ENCODE measurements around the gene SKA3.
"Not testable (repeated sequence)": the region's sequence is repeated elsewhere in the genome, so short reads cannot be mapped to it uniquely, and the experiment has no call there.

SKA3 gene

DNA sequence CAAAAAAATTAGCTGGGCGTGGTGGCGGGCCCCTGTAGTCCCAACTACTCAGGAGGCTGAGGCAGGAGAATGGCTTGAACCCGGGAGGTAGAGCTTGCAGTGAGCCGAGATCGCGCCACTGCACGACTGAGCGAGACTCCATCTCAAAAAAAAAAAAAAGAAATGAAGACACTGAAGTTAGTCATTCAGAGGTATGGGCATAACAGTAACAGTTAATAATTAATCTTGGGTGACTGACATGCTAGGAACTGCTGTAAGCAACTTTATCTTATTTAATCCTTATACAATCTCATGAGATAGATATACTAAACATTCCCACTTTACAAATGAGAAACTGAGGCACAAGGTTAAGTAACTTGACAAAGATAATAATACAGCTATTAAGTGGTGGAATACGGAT lies 4.9 kb downstream of the SKA3 start:
- DNase-seq, result no peak

DNA sequence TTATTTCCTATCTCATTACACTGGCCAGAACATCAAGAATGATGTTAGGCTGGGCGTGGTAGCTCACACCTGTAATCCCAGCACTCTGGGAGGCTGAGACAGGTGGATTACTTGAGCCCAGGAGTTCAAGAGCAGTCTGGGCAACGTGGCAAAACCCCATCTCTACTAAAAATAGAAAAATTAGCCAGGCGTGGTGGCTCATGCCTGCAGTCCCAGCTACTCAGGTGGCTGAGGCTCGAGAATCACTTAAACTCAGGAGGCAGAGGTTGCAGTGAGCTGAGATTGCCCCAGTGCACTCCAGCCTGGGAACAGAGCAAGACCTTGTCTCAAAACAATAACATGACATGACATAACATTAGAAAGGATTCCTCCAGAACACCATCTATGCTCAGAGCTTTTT lies 10.7 kb downstream of the SKA3 start:
- not testable (repeated sequence) for DNase-seq

DNA sequence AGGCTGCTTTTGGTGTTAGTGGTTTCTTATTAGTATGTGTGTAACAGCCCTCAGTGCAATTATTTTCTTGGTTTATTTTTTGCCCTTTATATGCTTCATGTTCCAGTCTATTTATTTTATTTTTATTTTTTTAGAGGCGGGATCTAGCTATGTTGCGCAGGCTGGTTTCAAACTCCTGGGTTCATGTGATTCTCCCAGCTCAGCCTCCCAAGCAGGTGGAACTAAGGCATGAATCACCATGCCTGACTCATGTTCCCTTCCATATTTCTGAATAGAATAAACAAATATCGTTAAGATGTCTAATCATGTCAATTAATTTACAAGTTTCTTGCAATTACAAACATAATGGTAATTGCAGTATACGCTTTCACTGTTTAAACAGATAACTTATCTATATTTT lies 11.7 kb downstream of the SKA3 start:
- no peak for DNase-seq

DNA sequence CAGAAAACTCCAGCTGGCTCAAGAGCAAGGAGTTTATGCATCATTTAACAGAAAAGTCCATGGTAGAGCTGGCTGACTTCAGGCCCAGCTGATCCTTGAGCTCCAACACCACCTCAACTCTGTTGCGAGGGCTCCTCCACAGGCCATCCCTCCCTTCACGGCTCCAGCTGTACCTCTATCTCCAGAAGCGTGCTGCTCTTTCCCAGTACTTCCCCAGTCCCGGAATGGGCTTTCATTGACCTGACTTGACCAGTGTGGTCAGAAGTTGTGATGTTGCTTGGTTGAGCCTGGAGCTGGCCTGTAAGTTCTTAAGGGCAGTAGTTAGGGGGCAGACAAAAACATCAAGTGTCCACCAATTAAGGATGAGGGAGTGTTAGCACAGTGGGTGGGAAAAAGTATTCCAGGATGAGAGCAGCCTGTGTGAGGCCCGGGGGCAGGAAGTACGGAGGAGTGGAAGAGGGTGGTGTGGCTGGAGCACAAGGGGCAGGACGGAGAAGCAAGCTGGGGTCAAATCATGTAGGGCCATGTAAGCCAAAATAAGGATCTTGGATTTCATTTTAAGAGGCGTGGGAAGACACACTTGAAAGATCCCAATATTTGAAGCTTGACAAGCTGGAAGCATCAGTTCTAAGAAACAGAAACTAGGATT lies 24.0 kb downstream of the SKA3 start:
- no peak for DNase-seq

DNA sequence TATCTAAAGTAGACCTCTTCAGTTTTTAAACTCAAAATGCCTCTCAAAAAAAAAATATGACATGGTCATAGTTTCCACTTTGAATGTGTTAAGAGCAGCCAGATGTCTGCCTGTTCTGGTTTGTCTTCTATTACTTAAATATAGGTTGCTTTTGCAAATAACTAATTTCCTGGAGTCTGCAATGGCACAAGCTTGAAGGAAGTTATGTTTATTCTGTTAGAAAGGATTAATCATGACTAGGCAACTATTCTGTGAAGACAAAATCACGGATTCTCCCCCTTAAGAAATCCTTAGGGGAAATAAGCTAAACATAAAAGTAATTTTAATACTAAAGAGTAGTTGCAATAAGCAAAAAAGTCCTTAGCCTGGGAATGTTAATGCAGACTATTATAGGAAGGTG lies 26.3 kb downstream of the SKA3 start:
- DNase-seq, result no peak

DNA sequence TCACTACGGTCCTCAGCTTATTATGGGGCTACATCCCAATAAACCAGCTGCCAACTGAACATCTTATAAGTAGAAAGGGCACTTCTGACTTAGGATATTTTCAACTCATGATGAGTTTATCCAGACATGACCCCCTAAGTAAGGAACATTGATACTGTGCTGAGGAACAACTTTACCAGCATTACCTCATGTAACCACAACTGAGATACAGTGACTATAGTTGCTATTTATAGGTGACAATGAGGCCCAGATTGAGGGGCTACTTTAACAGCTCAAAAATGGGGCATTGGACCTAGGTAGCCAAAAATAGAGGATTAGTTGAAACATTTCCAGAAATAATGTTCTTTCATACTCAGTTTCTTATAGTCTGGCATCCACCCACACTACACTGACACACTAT lies 26.8 kb downstream of the SKA3 start:
- no peak for DNase-seq

DNA sequence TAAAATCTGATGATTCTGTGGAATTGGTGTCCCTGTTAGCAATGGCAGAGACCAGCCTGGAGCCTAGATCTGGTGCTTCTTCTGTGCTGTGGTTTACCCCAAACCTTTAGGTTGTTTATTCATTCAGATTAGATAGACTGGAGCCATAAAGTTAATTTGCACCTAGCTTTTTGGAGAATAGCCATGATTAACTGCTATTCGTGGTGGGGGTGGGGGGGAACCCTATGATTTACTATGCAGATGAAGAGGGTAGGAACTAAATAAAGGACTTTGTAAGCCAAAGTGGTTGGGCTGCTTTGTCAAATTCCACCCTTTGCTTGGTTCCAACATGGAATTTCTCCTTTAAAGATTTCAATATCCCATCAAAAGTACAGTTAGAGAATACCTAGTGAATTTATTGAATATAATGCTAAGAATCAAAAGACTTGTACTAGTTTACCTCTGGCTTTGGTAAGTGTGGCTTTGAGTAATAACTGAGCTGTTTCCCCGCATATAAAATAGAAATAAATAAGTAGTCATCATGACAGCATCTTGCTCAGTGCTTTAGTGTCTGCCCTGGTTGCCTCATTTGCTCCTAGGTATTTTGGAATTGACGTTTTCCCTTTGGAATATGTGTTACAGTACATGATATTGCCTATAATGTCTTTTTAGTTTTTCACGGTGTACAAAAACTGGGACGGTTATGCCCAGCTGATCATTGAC lies 27.6 kb downstream of the SKA3 start:
- no peak for DNase-seq

DNA sequence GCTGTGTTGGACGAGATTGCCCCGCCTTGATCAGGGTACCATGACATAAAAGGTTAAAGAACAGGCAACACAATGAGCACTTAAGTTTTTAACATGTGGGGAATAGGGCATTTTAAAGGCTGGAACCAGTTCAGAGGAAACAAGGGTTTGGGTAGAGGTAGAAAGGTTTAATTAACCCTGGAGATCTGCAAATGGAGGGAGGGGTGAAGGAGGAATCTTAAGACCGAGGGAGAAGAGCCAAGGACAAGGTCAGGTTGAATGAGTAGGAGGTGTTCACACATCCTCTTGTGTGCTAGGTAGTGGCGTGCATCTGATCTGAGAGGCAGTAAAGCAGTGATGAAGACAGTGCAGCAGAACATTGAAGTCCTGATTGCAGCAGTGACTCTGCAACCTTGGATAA lies 28.5 kb downstream of the SKA3 start:
- no peak for DNase-seq

DNA sequence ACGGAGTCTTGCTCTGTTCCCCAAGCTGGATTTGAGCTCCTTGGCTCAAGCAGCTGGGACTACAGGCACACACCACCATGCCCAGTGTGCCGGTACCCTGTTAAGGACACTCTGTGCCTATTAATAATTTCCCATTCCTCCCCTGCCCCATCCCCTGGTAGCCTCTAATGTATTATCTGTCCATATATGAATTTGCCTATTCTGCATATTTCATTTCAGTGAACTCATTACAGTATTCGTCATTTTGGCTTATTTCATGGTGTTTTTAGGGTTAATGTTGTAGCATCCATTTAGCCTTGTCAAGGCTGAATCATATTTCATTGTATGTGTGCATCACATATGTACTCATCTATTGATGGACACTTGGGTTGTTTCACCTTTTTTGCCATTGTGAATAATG lies 33.6 kb downstream of the SKA3 start:
- no peak for DNase-seq

DNA sequence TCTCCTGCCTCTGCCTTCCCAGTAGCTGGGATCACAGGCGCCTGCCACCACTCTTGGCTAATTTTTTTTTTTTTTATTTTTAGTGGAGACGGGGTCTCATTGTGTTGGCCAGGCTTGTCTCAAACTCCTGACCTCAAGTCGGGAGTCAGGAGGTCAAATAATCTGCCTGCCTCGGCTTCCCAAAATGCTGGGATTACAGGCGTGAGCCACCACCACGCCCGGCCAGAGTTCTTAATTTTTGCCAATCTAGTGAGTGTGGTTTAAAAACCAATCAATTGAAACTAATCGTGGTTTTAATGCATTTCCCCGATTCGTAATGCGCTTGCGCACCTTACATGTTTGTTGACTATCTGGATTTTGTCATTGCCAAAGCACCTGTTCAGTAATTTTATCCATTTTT lies 37.0 kb downstream of the SKA3 start:
- DNase-seq, result peak in 1 of 56 donors; percentile 0

DNA sequence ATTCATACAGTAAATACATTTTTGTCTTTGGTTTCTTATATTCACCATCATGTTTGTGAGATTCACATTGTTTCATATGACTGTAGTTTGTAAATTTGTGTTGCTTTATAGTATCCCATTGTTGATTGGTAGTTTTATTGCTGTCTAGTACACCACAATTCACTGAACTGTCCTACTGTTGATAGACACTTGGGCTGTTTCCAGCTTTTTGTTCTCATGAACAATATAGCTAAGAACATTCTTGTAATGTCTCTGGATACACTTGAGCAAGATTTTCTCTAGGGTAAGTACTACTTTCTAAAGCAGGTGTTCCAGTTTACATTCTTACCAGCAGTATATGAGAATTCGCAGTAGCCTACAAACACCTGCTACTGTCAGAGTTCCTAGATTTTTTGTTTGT lies 37.8 kb downstream of the SKA3 start:
- no peak for DNase-seq

DNA sequence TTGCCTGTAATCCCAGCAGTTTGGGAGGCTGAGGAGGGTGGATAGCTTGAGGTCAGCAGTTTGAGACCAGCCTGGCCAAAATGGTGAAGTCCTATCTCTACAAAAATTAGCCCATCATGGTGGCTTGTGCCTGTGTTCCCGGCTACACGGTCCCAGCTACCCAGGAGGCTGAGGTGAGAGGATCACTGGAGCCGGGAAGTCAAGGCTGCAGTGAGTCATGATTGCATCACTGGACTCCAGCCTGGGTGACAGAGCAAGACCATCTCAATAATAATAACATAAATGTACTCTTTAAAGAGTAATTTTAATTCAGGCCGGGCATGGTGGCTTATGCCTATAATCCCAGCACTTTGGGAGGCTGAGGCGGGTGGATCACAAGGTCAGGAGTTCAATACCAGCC lies 38.7 kb downstream of the SKA3 start:
- no peak for DNase-seq

DNA sequence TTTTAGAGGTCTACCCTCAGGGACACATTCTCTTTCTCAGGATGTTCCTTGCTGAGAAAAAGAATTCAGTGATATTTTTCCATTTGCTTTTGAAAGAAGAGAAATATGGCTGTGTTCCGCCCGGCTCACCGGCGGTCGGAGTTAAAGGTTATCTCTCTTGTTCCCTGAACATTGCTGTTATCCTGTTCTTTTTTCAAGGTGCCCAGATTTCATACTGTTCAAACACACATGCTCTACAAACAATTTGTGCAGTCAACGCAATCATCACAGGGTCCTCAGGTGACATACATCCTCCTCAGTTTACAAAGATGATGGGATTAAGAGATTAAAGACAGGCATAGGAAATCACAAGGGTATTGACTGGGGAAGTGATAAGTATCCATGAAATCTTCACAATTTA lies 40.5 kb downstream of the SKA3 start:
- DNase-seq, result not testable (repeated sequence)

DNA sequence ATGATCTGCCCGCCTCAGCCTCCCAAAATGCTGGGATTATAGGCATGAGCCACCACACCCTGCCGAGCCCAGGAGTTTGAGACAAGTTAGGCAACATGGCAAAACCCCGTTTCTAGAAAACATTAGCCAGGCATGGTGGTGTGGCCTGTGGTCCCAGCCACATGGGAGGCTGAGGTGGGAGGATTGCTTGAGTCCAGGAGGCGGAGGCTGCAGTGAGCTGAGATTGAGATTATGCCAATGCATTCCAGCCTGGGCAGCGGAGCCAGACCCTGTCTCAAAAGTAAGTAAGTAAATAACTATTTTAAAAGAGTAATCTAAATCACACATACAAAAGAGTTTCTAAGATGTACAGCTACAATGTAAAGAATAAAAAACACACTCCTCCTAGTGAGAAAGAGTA lies 41.9 kb downstream of the SKA3 start:
- no peak for DNase-seq

DNA sequence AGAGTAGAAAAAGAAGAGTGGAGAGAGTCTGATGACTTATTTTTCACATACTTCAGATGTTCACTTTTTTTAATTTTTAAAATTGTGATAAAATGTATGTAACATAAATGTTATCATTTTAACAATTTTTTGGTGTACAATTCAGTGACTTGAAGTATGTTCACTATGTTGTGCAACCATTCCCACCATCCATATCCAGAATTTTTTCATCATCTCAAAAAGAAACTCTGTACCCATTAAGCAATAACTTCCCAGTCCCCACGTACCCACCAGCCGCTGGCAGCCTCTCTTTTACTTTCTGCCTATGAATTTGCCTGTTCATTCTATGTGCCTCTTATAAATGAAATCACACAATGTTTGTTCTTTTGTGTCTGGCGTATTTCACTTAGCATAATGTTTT lies 43.3 kb downstream of the SKA3 start:
- DNase-seq, result no peak

DNA sequence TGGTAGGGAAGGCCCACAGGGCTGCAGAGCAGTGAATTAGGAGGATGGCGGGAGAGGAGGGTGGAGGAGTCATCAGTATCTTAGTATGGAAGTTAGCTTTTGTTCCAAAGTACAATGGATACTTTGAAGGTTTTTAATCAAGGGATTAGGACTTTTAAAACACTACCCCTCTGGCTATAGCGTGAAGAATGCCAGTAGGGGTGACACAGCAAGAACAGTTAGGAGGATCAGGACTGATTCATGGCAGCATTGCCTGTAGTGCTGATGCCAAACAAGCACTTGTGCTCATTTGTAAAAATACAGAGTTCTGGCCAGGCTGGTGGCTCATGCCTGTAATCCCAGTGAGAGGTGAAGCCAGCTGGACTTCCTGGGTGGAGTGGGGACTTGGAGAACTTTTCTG lies 46.2 kb downstream of the SKA3 start:
- no peak for DNase-seq

DNA sequence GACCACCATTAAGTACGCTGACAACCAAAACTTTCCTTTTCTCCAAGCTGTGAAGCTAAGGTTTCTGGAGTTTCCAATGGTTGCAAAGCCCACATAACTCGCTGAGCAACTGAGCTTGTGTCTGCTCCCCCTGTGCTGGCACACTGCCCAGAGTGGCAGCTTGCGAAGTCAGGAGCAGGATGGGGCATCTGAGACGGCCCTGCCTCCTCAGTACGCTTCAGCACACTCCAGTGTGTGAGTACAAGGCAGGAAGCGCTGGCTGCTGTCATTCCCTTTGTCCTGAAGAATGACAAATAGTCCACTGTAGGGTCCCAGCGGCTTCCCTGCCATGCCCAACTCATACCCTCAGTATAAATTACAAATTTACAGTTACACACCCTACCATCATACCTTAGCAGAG lies 51.5 kb downstream of the SKA3 start:
- peak in 34 of 56 donors; percentile 4 to 59 (median 25) for DNase-seq

DNA sequence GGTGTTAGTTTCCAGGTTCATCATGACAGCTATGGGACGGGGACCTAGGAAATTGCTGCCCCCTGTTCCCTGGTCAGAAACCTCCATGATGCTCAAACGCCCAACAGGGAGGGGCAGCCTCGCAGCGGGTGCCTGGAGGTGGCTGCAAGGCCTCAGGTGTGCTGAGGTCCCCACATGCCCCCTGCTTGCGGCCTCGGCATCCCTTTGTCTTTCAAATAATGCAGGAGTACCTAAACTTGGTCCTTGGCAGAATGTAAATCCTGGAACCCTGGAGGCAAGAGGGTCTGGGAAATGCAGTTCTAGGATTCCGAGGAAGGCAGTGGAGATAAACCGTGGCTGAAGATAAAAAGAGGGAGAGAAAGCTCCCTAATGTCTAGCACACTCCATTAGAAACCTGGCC lies 52.4 kb downstream of the SKA3 start:
- DNase-seq, result no peak

DNA sequence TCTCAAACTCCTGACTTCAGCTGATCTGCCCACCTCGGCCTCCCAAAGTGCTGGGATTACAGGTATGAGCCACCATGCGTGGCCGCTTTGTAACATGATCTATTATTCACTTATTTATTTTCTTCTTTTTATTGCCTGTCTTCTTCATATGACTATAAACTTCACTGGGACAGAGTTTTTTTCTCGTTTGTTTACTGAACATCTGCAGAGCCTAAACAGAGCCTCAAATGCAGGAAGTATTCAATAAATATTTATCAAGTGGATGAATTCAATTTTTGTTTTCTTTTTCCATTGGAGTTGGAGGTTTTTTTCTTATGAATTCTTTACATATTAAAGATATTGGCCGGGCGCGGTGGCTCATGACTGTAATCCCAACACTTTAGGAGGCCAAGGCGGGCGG lies 54.7 kb downstream of the SKA3 start:
- no peak for DNase-seq

DNA sequence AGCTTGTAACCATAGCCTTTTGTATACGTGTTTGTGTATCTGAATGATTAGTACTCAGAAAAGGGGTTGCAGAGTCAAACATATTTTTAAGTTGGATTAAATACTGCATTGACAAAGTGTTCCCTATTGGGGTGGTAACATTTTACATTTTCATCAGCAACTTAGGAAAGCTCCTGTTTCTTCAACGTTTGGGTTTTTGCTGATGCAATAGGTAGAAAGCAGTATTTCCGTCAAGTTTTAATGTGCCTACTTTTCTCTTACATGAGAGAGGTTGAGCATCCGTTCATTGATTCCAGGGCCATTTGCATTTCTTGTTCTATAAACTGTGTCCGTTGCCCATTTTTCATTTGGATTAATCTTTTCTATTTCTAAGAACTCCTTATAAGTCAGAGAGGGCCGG lies 56.2 kb downstream of the SKA3 start:
- DNase-seq, result no peak

DNA sequence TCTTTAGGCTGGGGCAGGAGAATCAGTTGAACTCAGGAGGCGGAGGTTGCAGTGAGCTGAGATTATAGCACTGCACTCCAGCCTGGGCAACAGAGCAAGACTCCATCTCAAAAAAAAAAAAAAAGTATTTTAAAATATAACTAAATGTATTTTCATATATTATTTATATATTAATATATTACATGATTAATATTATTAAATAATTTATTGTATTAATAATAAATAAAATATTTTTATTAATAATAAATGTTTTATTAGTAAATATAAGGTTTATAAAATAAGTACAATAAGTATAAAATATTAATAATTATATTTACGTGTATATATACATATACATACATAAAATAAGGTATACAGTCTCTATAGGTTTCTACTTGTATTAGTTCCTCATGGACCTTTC lies 56.8 kb downstream of the SKA3 start:
- DNase-seq, result no peak

DNA sequence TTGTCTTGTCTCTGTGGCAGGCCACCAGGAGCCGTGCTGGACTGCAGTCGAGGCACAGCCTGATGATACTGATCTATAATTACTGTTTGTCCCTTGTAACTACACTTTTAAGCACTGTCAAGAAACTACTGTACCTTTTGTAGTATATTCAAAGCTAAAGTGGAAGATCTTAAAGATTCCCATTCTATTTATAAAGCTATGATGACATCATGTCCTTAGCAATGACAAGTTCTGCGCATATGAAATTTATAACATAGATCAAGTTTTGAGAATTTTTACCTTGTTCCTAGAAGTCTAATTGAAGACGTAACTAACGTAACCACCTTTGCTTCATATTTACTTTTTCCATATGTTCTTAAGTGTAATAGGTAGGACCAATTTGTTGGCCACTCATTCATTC lies 58.2 kb downstream of the SKA3 start:
- DNase-seq, result no peak

DNA sequence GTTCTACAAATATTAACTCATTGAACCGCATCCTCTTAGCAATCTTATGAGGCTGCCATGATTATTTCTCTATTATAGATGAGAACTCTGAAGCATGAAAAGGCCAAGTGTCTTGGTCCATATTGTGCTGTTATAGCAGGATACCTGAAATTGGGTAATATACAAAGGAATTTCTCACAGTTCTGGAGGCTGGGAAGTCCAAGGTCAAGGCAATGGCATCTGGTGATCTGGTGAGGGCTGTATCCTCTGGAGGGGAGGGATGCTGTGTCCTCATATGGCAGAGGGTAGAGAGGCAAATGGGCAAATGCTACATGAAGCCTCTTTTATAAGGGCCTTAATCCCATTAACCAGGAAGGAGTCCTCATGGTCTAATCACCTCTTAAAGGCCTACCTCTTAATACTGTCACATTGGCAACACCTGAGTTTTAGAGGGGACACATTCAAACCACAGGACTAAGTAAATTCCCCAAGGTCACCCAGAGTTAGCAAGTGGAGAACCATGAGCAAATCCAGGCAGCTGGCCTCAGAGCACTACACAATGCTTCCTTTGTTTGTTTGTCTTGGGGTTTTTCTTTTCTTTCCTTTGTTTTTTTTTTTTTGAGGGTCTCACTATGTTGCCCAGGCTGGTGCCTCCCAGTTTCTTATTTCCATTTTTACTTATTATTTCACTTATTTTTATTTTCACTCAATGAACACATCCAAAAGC lies 59.1 kb downstream of the SKA3 start:
- DNase-seq, result no peak

Data from amygdala (tissue), 56 donors.